Panc1 (cell line): ENCODE measurements around the gene ZBTB7A. TPM values are rescaled to one million over a fixed set of nuclear protein-coding genes. Genes with fewer than 3 reads are reported as not detected.

ENCODE experiments used
- ATAC-seq: fragments of 200-7000 bp; cut with Tn5 transposase; 2 replicates; pipeline ENCODE4 v1.9.1; 2020; ENCODE audit warnings: mild to moderate bottlenecking, moderate library complexity
- BruUV-seq: library from RNA; stranded (reverse); fragments of 400-500 nt; replicated peaks from 2 replicates; lab custom pipeline; 2021; lab: Mats Ljungman, UMichigan
- CTCF ChIA-PET: fragments of 300-600 bp; sonication (Branson Sonifier 250); formaldehyde crosslinking; loops from one replicate; lab custom pipeline; 2022; ENCODE audit warnings: antibody characterized with exemption; lab: Charles Lee
- POLR2A ChIA-PET: fragments of 300-600 bp; sonication (Branson Sonifier 250); formaldehyde crosslinking; loops from one replicate; lab custom pipeline; 2022; ENCODE audit warnings: antibody characterized with exemption; lab: Charles Lee
- DNase-seq: peaks from one replicate; pipeline ENCODE4 v3.0.0-alpha.2; 2010; ENCODE audit warnings: low read depth, low spot score
- H3K27ac ChIP-seq: 2 replicates; pipeline ENCODE4 v1.5.1; 2011; ENCODE audit warnings: mild to moderate bottlenecking, low read length, inconsistent platforms
- H3K27me3 ChIP-seq: fragments of 200-500 bp; sonication (Bioruptor generic); 2 replicates; pipeline ENCODE4 v1.6.0; 2014; ENCODE audit warnings: low read length, inconsistent platforms; ENCODE audit not compliant: control insufficient read depth, insufficient read depth
- H3K36me3 ChIP-seq: fragments of 200-500 bp; sonication (Bioruptor generic); 2 replicates; pipeline ENCODE4 v1.5.1; 2014; ENCODE audit warnings: inconsistent platforms, mild to moderate bottlenecking, low read length, moderate library complexity; ENCODE audit not compliant: control insufficient read depth, insufficient read depth
- H3K4me1 ChIP-seq: 2 replicates; pipeline ENCODE4 v1.5.1; 2011; ENCODE audit warnings: inconsistent platforms, mild to moderate bottlenecking, low read length, moderate library complexity; ENCODE audit not compliant: control insufficient read depth, insufficient read depth
- H3K4me3 ChIP-seq, 2 experiments: 2 replicates each; pipeline ENCODE4 v1.5.1; 2011 to 2012; ENCODE audit warnings: low read depth in 2 of 2, low read length in 2 of 2, mild to moderate bottlenecking in 2 of 2, inconsistent platforms in 1 of 2, moderate library complexity in 1 of 2
- H3K9me3 ChIP-seq: fragments of 200-500 bp; sonication (Bioruptor generic); 2 replicates; pipeline ENCODE4 v1.5.1; 2014; ENCODE audit warnings: low read depth, mild to moderate bottlenecking, inconsistent platforms, low read length, moderate library complexity; ENCODE audit not compliant: control insufficient read depth, insufficient read depth
- CTCF ChIP-seq: fragments of 450-650 bp; IDR thresholded peaks from 2 replicates; pipeline ENCODE4 v1.5.1; 2017; ENCODE audit warnings: mild to moderate bottlenecking
- POLR2AphosphoS5 ChIP-seq: IDR thresholded peaks from 2 replicates; pipeline ENCODE4 v1.6.1; 2012; ENCODE audit warnings: mild to moderate bottlenecking, low read depth, low read length, moderate library complexity
- REST ChIP-seq, 2 experiments: IDR thresholded peaks; 2 replicates each; pipeline ENCODE4 v1.6.1; 2011 to 2012; ENCODE audit warnings: low read depth in 2 of 2, control low read depth in 1 of 2, low read length in 1 of 2, mild to moderate bottlenecking in 1 of 2, moderate library complexity in 1 of 2; ENCODE audit not compliant: insufficient read depth in 1 of 2
- SIN3A ChIP-seq: IDR thresholded peaks from 2 replicates; pipeline ENCODE4 v1.6.1; 2012; ENCODE audit warnings: low read depth, mild to moderate bottlenecking, low read length, moderate library complexity, borderline replicate concordance; ENCODE audit not compliant: insufficient read depth
- TCF7L2 ChIP-seq: IDR thresholded peaks from 2 replicates; pipeline ENCODE4 v1.6.1; 2011; ENCODE audit warnings: mild to moderate bottlenecking, low read depth, low read length, inconsistent platforms
- in situ Hi-C: cut with HindIII; loops from 2 replicates; pipeline ENCODE4 v1.10.0; 2016; ENCODE audit warnings: low sequenced_read_pairs, low pct_unique_long_range_greater_than_20kb
- intact Hi-C: fragments of 100-400 bp; cut with micrococcal nuclease; formaldehyde crosslinking; loops from one replicate; pipeline ENCODE4 v1.10.0; 2022; ENCODE audit not compliant: unreplicated experiment
- total RNA-seq: library from RNA; stranded (reverse); gene quantifications from one replicate; pipeline ENCODE4 v1.2.1, GENCODE V29; 2021; ENCODE audit not compliant: unreplicated experiment

Gene ZBTB7A
- total RNA-seq, 1 experiment from 2014 or later = 48.0 TPM

GRCh38 chr19:4064496-4065260, 2.0 kb downstream of the ZBTB7A start:
- peaks cover 31% of the 10 kb centered on the region for H3K4me1 ChIP-seq
- peak overlapping the region; percentile 61 to 67 for H3K4me3 ChIP-seq
- no peaks in the 10 kb centered on the region for H3K27me3 ChIP-seq
- in situ Hi-C loops = no loop called here
- no peaks in the 10 kb centered on the region; the same call in 1 of the 2 replicates for H3K36me3 ChIP-seq
- ATAC-seq (no peak), DNase-seq (no peak)
- CTCF ChIA-PET = no interaction called here
- intact Hi-C loops = no loop called here
- POLR2A ChIA-PET = no interaction called here
- BruUV-seq = no TSS peak
- H3K9me3 ChIP-seq = no peaks in the 10 kb centered on the region
- TF ChIP-seq SIN3A (no peak; the same call in 1 of the 2 replicates), CTCF (no peak), REST (IDR thresholded peaks at IDR 0.05; ENCODE audit: insufficient read depth in 1 of 2, low read depth in 2 of 2, low read length in 1 of 2) (no peak), TCF7L2 (no peak), POLR2AphosphoS5 (no peak)
- peak overlapping the region; percentile 77 for H3K27ac ChIP-seq

GRCh38 chr19:4064149-4064495, 2.6 kb downstream of the ZBTB7A start:
- CTCF ChIA-PET = no interaction called here
- Histone ChIP-seq H3K4me3 (peak overlapping the region; percentile 61 to 67), H3K36me3 (no peaks in the 10 kb centered on the region; the same call in 1 of the 2 replicates), H3K27me3 (no peaks in the 10 kb centered on the region), H3K27ac (peak overlapping the region; percentile 77), H3K4me1 (peaks cover 34% of the 10 kb centered on the region), H3K9me3 (no peaks in the 10 kb centered on the region)
- intact Hi-C loops = no loop called here
- TF ChIP-seq CTCF = no peak
- no peak for TF ChIP-seq POLR2AphosphoS5
- no peak for TF ChIP-seq TCF7L2
- no peak for TF ChIP-seq SIN3A
- TF ChIP-seq REST (IDR thresholded peaks at IDR 0.05; ENCODE audit: insufficient read depth in 1 of 2, low read depth in 2 of 2, low read length in 1 of 2) = no peak
- no TSS peak for BruUV-seq
- ATAC-seq (no peak), DNase-seq (no peak)
- POLR2A ChIA-PET = no interaction called here
- in situ Hi-C loops = no loop called here
